SK-N-SH (cell line): ENCODE results near the gene HOXB8. TPM values are rescaled to one million over a fixed set of nuclear protein-coding genes. Genes with fewer than 3 reads are reported as not detected.

Experiments used
- CTCF ChIA-PET: fragments of 300-600, 350-600 bp; formaldehyde crosslinking; extraction: SDS; loops from one replicate; lab custom pipeline; 2021; lab: Yijun Ruan, JAX
- POLR2A ChIA-PET: fragments of 350-600 bp; sonication (Branson Sonifier 250); formaldehyde crosslinking; extraction: SDS; loops from one replicate; lab custom pipeline; 2020; ENCODE audit warnings: antibody characterized with exemption, inconsistent platforms; lab: Yijun Ruan, JAX
- DNase-seq: peaks from one replicate; pipeline ENCODE4 v3.0.0; 2012
- H2AFZ ChIP-seq: fragments of 200-600 bp; sonication (generic); 2 replicates; pipeline ENCODE4 v1.8.1; 2016; ENCODE audit warnings: antibody characterized with exemption, mild to moderate bottlenecking, low read depth
- H3F3A ChIP-seq: fragments of 200-600 bp; sonication (generic); replicated peaks from 2 replicates; pipeline ENCODE3; 2016; ENCODE audit warnings: antibody characterized with exemption, mild to moderate bottlenecking; ENCODE audit not compliant: insufficient read depth
- H3K27ac ChIP-seq, 2 experiments: fragments of 200-500 bp in 1 of 2; fragments of 200-600 bp in 1 of 2; sonication (Bioruptor generic) in 1 of 2; sonication (generic), shearing (Covaris generic) in 1 of 2; 2 replicates each; pipeline versions ENCODE4 v1.5.1 to v1.6.1; 2014 to 2016; ENCODE audit warnings: low read depth in 2 of 2, inconsistent platforms in 1 of 2, low read length in 1 of 2, mild to moderate bottlenecking in 1 of 2, mixed read lengths in 1 of 2
- H3K27me3 ChIP-seq: fragments of 200-600 bp; sonication (generic), shearing (Covaris generic); 2 replicates; pipeline ENCODE4 v1.6.1; 2016; ENCODE audit warnings: mixed run types; ENCODE audit not compliant: insufficient read depth
- H3K36me3 ChIP-seq, 2 experiments: fragments of 200-500 bp in 1 of 2; fragments of 200-600 bp in 1 of 2; sonication (Bioruptor generic) in 1 of 2; sonication (generic) in 1 of 2; replicated peaks in 1 of 2; 2 replicates each; pipeline versions ENCODE3 to v1.5.1; 2014 to 2016; ENCODE audit warnings: low read length in 1 of 2, mild to moderate bottlenecking in 1 of 2; ENCODE audit not compliant: insufficient read depth in 2 of 2, control insufficient read depth in 1 of 2
- H3K4me1 ChIP-seq, 2 experiments: fragments of 200-500 bp in 1 of 2; fragments of 200-600 bp in 1 of 2; sonication (Bioruptor generic) in 1 of 2; sonication (generic), shearing (Covaris generic) in 1 of 2; 2 replicates each; pipeline versions ENCODE4 v1.5.1 to v1.6.1; 2014 to 2016; ENCODE audit warnings: low read depth in 1 of 2, low read length in 1 of 2, mixed run types in 1 of 2; ENCODE audit not compliant: insufficient read depth in 2 of 2, control insufficient read depth in 1 of 2
- H3K4me2 ChIP-seq: fragments of 200-600 bp; sonication (generic), shearing (Covaris generic); 2 replicates; pipeline ENCODE4 v1.6.1; 2017; ENCODE audit warnings: mixed run types
- H3K4me3 ChIP-seq, 2 experiments: fragments of 200-500 bp in 1 of 2; fragments of 200-600 bp in 1 of 2; sonication (Bioruptor generic) in 1 of 2; sonication (generic), shearing (Covaris generic) in 1 of 2; 2 replicates each; pipeline versions ENCODE4 v1.5.1 to v1.8.1; 2014 to 2016; ENCODE audit warnings: low read depth in 2 of 2, inconsistent platforms in 1 of 2, low read length in 1 of 2, mild to moderate bottlenecking in 1 of 2, mixed read lengths in 1 of 2, moderate library complexity in 1 of 2
- H3K79me2 ChIP-seq: fragments of 200-600 bp; sonication (generic); 2 replicates; pipeline ENCODE4 v1.8.1; 2017; ENCODE audit warnings: mild to moderate bottlenecking; ENCODE audit not compliant: insufficient read depth
- H3K9ac ChIP-seq: fragments of 200-600 bp; sonication (generic); 2 replicates; pipeline ENCODE4 v1.6.1; 2017; ENCODE audit warnings: mixed run types
- H3K9me2 ChIP-seq: fragments of 200-600 bp; sonication (generic); 2 replicates; pipeline ENCODE4 v1.6.1; 2017; ENCODE audit warnings: mixed run types
- H3K9me3 ChIP-seq: fragments of 200-600 bp; sonication (generic); 2 replicates; pipeline ENCODE4 v1.6.1; 2017; ENCODE audit warnings: mixed run types, mild to moderate bottlenecking, moderate library complexity
- H4K20me1 ChIP-seq: fragments of 200-600 bp; sonication (generic); 2 replicates; pipeline ENCODE4 v1.6.1; 2017; ENCODE audit warnings: mild to moderate bottlenecking, mixed run types; ENCODE audit not compliant: insufficient read depth
- ELF1 ChIP-seq: IDR thresholded peaks from 2 replicates; pipeline ENCODE4 v1.4.0; 2012
- EP300 ChIP-seq, 2 experiments: IDR thresholded peaks; 2 replicates each; pipeline versions ENCODE4 v1.4.0 to v1.6.1; 2012; ENCODE audit warnings: borderline replicate concordance in 1 of 2, low read depth in 1 of 2, low read length in 1 of 2
- GATA2 ChIP-seq: sonication (generic); formaldehyde crosslinking; IDR thresholded peaks from 2 replicates; pipeline ENCODE4 v1.5.0; 2020; ENCODE audit warnings: mild to moderate bottlenecking, missing genetic modification reagents
- MXI1 ChIP-seq: IDR thresholded peaks from 2 replicates; pipeline ENCODE4 v1.6.1; 2012; ENCODE audit warnings: mild to moderate bottlenecking, low read depth, low read length, improper control_type of control experiment
- NFIC ChIP-seq: IDR thresholded peaks from 2 replicates; pipeline ENCODE4 v1.4.0; 2012; ENCODE audit warnings: borderline replicate concordance
- NRF1 ChIP-seq: IDR thresholded peaks from 2 replicates; pipeline ENCODE4 v1.6.1; 2012; ENCODE audit warnings: low read depth, mild to moderate bottlenecking, low read length
- RCOR1 ChIP-seq: fragments of 150-350 bp; IDR thresholded peaks from 2 replicates; pipeline ENCODE4 v1.6.1; 2017; ENCODE audit warnings: antibody characterized with exemption, low read length
- RXRA ChIP-seq: IDR thresholded peaks from 2 replicates; pipeline ENCODE4 v1.4.0; 2012; ENCODE audit warnings: low read depth, mild to moderate bottlenecking, borderline replicate concordance
- SIN3A ChIP-seq: IDR thresholded peaks from 2 replicates; pipeline ENCODE4 v1.6.1; 2012; ENCODE audit warnings: low read depth, mild to moderate bottlenecking, low read length, moderate library complexity, borderline replicate concordance
- TAF1 ChIP-seq: IDR thresholded peaks from 2 replicates; pipeline ENCODE4 v1.6.1; 2012; ENCODE audit warnings: low read depth, mild to moderate bottlenecking, low read length, moderate library complexity, borderline replicate concordance
- YY1 ChIP-seq: IDR thresholded peaks from 2 replicates; pipeline ENCODE4 v1.4.0; 2012; ENCODE audit warnings: low read depth, mild to moderate bottlenecking
- WGBS: methylation state at CpG from one replicate; pipeline ENCODE4 v1.1.6; 2017; ENCODE audit warnings: low lambda C conversion rate; 5-methylcytosine and 5-hydroxymethylcytosine counted together
- polyA plus RNA-seq, 3 experiments: library from polyadenylated mRNA; depleted of rRNA; stranded (reverse); fragments of >200 nt; gene quantifications; 2 replicates each; pipeline ENCODE4 v1.2.3, GENCODE V29; 2012
- TF ChIP-seq, protein P1 (sequence below): fragments of 150-350 bp; IDR thresholded peaks from 2 replicates; pipeline ENCODE4 v1.6.1; 2016; ENCODE audit warnings: mild to moderate bottlenecking, low read depth, low read length
- TF ChIP-seq, protein P2 (sequence below): fragments of 200-600 bp; sonication (generic); IDR thresholded peaks from 2 replicates; pipeline ENCODE4 v1.6.1; 2017; ENCODE audit warnings: antibody characterized with exemption, mild to moderate bottlenecking, moderate library complexity
- TF ChIP-seq, protein P3 (sequence below): IDR thresholded peaks from 2 replicates; pipeline ENCODE4 v1.4.0; 2012; ENCODE audit warnings: low read depth
- TF ChIP-seq, protein P4 (sequence below): IDR thresholded peaks from 2 replicates; pipeline ENCODE4 v1.4.0; 2012; ENCODE audit warnings: low read depth, borderline replicate concordance
- TF ChIP-seq, protein P5 (sequence below): fragments of 150-350 bp; IDR thresholded peaks from 2 replicates; pipeline ENCODE4 v1.6.1; 2017; ENCODE audit warnings: antibody characterized with exemption, low read length, low read depth, borderline replicate concordance

HOXB8 gene
- polyA plus RNA-seq, 1 of the 3 experiments (the other 2 are of a cell fraction), result not detected

DNA sequence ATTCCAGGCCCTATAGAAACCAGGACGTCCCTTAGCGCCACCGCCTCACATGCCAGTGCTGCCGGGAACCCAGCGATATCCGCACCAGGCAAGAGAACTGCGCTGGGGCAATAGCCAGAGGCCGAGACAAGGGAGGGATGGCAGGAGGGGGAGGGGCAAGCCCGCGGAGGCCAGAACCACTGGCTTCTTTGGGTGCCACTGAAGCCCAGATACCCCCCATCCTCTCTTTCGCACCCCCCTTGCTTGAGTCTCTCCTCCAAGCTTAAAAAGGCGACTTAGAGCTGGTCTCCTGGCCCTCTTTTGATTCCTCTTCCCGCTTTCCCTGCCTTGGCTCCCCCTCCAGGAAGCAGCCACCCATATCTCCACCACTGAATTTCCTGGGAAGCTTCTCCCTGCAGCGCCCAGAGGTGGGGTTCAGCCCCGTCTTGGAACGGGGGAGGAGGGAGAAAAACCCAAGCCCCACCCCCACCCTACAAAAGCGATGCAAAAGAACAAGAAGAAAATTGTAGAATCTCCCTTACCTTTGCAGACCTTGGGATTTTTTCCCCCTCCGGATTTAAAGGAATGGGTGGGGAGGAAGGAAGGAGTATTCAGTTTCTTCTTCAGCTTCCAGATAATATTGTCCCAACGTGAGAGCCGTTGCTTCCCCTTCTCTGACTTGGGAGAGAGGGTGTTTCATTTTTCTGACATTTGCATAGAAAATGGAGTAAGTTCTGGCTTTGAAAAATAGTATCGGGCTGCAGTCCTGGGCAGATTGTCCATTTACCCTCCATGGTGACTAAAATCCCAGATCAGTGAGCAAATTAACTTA is 10.9 kb downstream of the HOXB8 start:
- H2AFZ ChIP-seq, result no peak overlapping the region
- no peak overlapping the region for H3K4me2 ChIP-seq
- no peaks in the 10 kb centered on the region; a peak in 1 of 4 replicates for H3K4me1 ChIP-seq
- no peaks in the 10 kb centered on the region for H3K79me2 ChIP-seq
- no peak overlapping the region for H3K4me3 ChIP-seq
- WGBS, result 2% methylated on average over 21 of the region's 21 CpGs
- POLR2A ChIA-PET, result no interaction called here
- H3K9ac ChIP-seq, result no peak overlapping the region
- TF ChIP-seq NFIC (no peak), RXRA (no peak), RCOR1 (no peak), YY1 (no peak), GATA2 (CRISPR knock-in tag) (no peak), NRF1 (no peak), ELF1 (no peak), SIN3A (no peak), EP300 (IDR thresholded peaks at IDR 0.05; ENCODE audit: borderline replicate concordance in 1 of 2, low read depth in 1 of 2, low read length in 1 of 2) (no peak), MXI1 (no peak), TAF1 (no peak)
- TF ChIP-seq, protein P1, sequence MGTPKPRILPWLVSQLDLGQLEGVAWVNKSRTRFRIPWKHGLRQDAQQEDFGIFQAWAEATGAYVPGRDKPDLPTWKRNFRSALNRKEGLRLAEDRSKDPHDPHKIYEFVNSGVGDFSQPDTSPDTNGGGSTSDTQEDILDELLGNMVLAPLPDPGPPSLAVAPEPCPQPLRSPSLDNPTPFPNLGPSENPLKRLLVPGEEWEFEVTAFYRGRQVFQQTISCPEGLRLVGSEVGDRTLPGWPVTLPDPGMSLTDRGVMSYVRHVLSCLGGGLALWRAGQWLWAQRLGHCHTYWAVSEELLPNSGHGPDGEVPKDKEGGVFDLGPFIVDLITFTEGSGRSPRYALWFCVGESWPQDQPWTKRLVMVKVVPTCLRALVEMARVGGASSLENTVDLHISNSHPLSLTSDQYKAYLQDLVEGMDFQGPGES, result no peak
- TF ChIP-seq, protein P2, sequence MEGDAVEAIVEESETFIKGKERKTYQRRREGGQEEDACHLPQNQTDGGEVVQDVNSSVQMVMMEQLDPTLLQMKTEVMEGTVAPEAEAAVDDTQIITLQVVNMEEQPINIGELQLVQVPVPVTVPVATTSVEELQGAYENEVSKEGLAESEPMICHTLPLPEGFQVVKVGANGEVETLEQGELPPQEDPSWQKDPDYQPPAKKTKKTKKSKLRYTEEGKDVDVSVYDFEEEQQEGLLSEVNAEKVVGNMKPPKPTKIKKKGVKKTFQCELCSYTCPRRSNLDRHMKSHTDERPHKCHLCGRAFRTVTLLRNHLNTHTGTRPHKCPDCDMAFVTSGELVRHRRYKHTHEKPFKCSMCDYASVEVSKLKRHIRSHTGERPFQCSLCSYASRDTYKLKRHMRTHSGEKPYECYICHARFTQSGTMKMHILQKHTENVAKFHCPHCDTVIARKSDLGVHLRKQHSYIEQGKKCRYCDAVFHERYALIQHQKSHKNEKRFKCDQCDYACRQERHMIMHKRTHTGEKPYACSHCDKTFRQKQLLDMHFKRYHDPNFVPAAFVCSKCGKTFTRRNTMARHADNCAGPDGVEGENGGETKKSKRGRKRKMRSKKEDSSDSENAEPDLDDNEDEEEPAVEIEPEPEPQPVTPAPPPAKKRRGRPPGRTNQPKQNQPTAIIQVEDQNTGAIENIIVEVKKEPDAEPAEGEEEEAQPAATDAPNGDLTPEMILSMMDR, result no peak
- TF ChIP-seq, protein P3, sequence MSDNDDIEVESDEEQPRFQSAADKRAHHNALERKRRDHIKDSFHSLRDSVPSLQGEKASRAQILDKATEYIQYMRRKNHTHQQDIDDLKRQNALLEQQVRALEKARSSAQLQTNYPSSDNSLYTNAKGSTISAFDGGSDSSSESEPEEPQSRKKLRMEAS, result no peak
- TF ChIP-seq, protein P4, sequence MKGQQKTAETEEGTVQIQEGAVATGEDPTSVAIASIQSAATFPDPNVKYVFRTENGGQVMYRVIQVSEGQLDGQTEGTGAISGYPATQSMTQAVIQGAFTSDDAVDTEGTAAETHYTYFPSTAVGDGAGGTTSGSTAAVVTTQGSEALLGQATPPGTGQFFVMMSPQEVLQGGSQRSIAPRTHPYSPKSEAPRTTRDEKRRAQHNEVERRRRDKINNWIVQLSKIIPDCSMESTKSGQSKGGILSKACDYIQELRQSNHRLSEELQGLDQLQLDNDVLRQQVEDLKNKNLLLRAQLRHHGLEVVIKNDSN, result no peak
- TF ChIP-seq, protein P5, sequence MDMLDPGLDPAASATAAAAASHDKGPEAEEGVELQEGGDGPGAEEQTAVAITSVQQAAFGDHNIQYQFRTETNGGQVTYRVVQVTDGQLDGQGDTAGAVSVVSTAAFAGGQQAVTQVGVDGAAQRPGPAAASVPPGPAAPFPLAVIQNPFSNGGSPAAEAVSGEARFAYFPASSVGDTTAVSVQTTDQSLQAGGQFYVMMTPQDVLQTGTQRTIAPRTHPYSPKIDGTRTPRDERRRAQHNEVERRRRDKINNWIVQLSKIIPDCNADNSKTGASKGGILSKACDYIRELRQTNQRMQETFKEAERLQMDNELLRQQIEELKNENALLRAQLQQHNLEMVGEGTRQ, result no peak
- no peak overlapping the region for H3K27ac ChIP-seq
- H3F3A ChIP-seq, result no peaks in the 10 kb centered on the region
- CTCF ChIA-PET, result interaction anchor here (1.3 kb wide), 1 partner anchor 296 kb away, joined by 6 read pairs; no protein-coding TSS in a partner anchor
- no peaks in the 10 kb centered on the region for H3K9me2 ChIP-seq
- no peaks in the 10 kb centered on the region for H3K36me3 ChIP-seq
- DNase-seq, result no peak
- H4K20me1 ChIP-seq, result peaks cover 11% of the 10 kb centered on the region; the same call in 1 of the 2 replicates
- H3K9me3 ChIP-seq, result no peaks in the 10 kb centered on the region
- H3K27me3 ChIP-seq, result peaks cover 100% of the 10 kb centered on the region
